GM23338 (cell line): Measurements from ENCODE around the gene COL6A1. TPM values are rescaled to one million over a fixed set of nuclear protein-coding genes. Genes with fewer than 3 reads are reported as not detected.

Experiments
- ATAC-seq: fragments of 200-7000 bp; cut with Tn5 transposase; 3 replicates; pipeline ENCODE4 v1.9.1; 2020
- DNase-seq: peaks from one replicate; pipeline ENCODE4 v3.0.0-alpha.2; 2015; ENCODE audit warnings: low spot score
- H2AFZ ChIP-seq: fragments of 200-600 bp; sonication (generic); 2 replicates; pipeline ENCODE4 v1.8.0; 2016; ENCODE audit warnings: antibody characterized with exemption, mild to moderate bottlenecking, moderate library complexity
- H3F3A ChIP-seq: fragments of 200-600 bp; sonication (generic); replicated peaks from 2 replicates; pipeline ENCODE4 v1.8.0; 2017; ENCODE audit warnings: antibody characterized with exemption, mixed run types, low read depth
- H3K27ac ChIP-seq: fragments of 200-600 bp; sonication (generic); 2 replicates; pipeline ENCODE4 v1.6.1; 2016; ENCODE audit warnings: low read depth
- H3K27me3 ChIP-seq: fragments of 200-600 bp; sonication (generic); 2 replicates; pipeline ENCODE4 v1.8.0; 2016; ENCODE audit warnings: mild to moderate bottlenecking, mixed run types, moderate library complexity; ENCODE audit not compliant: insufficient read depth
- H3K36me3 ChIP-seq: fragments of 200-600 bp; sonication (generic); 2 replicates; pipeline ENCODE4 v1.8.0; 2016; ENCODE audit warnings: mild to moderate bottlenecking; ENCODE audit not compliant: insufficient read depth
- H3K4me1 ChIP-seq: fragments of 200-600 bp; sonication (generic); 2 replicates; pipeline ENCODE4 v1.8.0; 2016; ENCODE audit warnings: mild to moderate bottlenecking, moderate library complexity; ENCODE audit not compliant: insufficient read depth
- H3K4me2 ChIP-seq: fragments of 200-600 bp; sonication (generic); 2 replicates; pipeline ENCODE4 v1.7.1; 2017; ENCODE audit warnings: mixed run types
- H3K4me3 ChIP-seq: fragments of 200-600 bp; sonication (generic); 2 replicates; pipeline ENCODE4 v1.6.1; 2016; ENCODE audit warnings: mixed run types
- H3K79me2 ChIP-seq: fragments of 200-600 bp; sonication (generic); replicated peaks from 2 replicates; pipeline ENCODE4 v1.8.0; 2017; ENCODE audit warnings: mild to moderate bottlenecking; ENCODE audit not compliant: insufficient read depth
- H3K9me2 ChIP-seq: fragments of 200-600 bp; sonication (generic); 2 replicates; pipeline ENCODE4 v1.8.0; 2017; ENCODE audit not compliant: insufficient read depth
- H4K20me1 ChIP-seq: fragments of 200-600 bp; sonication (generic); replicated peaks from 2 replicates; pipeline ENCODE4 v1.8.0; 2017; ENCODE audit warnings: mild to moderate bottlenecking; ENCODE audit not compliant: insufficient read depth
- H3K27ac Mint-ChIP-seq: 2 replicates; pipeline ENCODE4 v1.8.0; 2020; ENCODE audit warnings: inconsistent platforms, mild to moderate bottlenecking, moderate library complexity, mixed read lengths
- H3K27me3 Mint-ChIP-seq: 3 replicates; pipeline ENCODE4 v1.8.0; 2022; ENCODE audit warnings: low read depth, mild to moderate bottlenecking, moderate library complexity, mixed read lengths, inconsistent platforms; ENCODE audit not compliant: insufficient read depth, poor library complexity
- H3K36me3 Mint-ChIP-seq: 3 replicates; pipeline ENCODE4 v1.8.0; 2021; ENCODE audit warnings: low read depth, mild to moderate bottlenecking, inconsistent platforms, moderate library complexity, mixed read lengths
- H3K4me1 Mint-ChIP-seq: 3 replicates; pipeline ENCODE4 v1.8.0; 2020; ENCODE audit warnings: mild to moderate bottlenecking, inconsistent platforms, mixed read lengths
- H3K4me3 Mint-ChIP-seq: 3 replicates; pipeline ENCODE4 v1.8.0; 2021; ENCODE audit warnings: moderate library complexity, mild to moderate bottlenecking, inconsistent platforms, mixed read lengths
- H3K9me3 Mint-ChIP-seq: 3 replicates; pipeline ENCODE4 v1.8.0; 2020; ENCODE audit warnings: moderate library complexity, mild to moderate bottlenecking, inconsistent platforms, mixed read lengths
- CREB1 ChIP-seq: fragments of 250-450 bp; sonication (Bioruptor Pico); IDR thresholded peaks from 2 replicates; pipeline ENCODE4 v1.5.0; 2020; ENCODE audit warnings: low read depth, mild to moderate bottlenecking, moderate library complexity
- EZH2 ChIP-seq: fragments of 200-600 bp; sonication (generic); IDR thresholded peaks from one replicate; pipeline ENCODE4 v1.8.0; 2017; ENCODE audit warnings: antibody characterized with exemption, mild to moderate bottlenecking, low read depth; ENCODE audit not compliant: unreplicated experiment
- EZH2phosphoT487 ChIP-seq: fragments of 200-600 bp; sonication (generic); IDR thresholded peaks from one replicate; pipeline ENCODE4 v1.8.1; 2018; ENCODE audit warnings: antibody characterized with exemption; ENCODE audit not compliant: unreplicated experiment
- JUNB ChIP-seq: IDR thresholded peaks from one replicate; pipeline ENCODE4 v1.6.1; 2016; ENCODE audit warnings: antibody characterized with exemption; ENCODE audit not compliant: unreplicated experiment
- NANOG ChIP-seq: IDR thresholded peaks from 2 replicates; pipeline ENCODE4 v1.6.1; 2016; ENCODE audit warnings: antibody characterized with exemption, borderline replicate concordance
- POLR2AphosphoS5 ChIP-seq: IDR thresholded peaks from 2 replicates; pipeline ENCODE4 v1.6.1; 2016; ENCODE audit warnings: antibody characterized with exemption, low read depth
- STAT1 ChIP-seq: IDR thresholded peaks from one replicate; pipeline ENCODE4 v1.6.1; 2016; ENCODE audit warnings: antibody characterized with exemption; ENCODE audit not compliant: unreplicated experiment
- ZNF114 ChIP-seq: fragments of 250-450 bp; sonication (Bioruptor Pico); IDR thresholded peaks from 2 replicates; pipeline ENCODE4 v1.5.0; 2020; ENCODE audit warnings: mild to moderate bottlenecking, moderate library complexity
- ZNF331 ChIP-seq: fragments of 250-450 bp; sonication (Bioruptor Pico); IDR thresholded peaks from 2 replicates; pipeline ENCODE4 v1.5.0; 2020; ENCODE audit warnings: low read depth, mild to moderate bottlenecking, moderate library complexity
- polyA plus RNA-seq: library from polyadenylated mRNA; unstranded; fragments of >200 nt; fragmentation: Nextera tagmentation; extraction: Ambion mirVana; gene quantifications from 2 replicates; pipeline ENCODE4 v1.2.1, GENCODE V29; 2016
- total RNA-seq: library from RNA; depleted of rRNA; stranded (reverse); fragments of >200 nt; shearing (Covaris generic); gene quantifications from 2 replicates; pipeline ENCODE4 v1.2.3, GENCODE V29; 2014
- TF ChIP-seq, protein P1 (sequence below), 2 experiments: fragments of 200-600 bp in 1 of 2; sonication (generic) in 1 of 2; conservative IDR thresholded peaks; 2 replicates each; pipeline versions ENCODE4 v1.5.1 to v1.6.1; 2016 to 2017; ENCODE audit warnings: antibody characterized with exemption in 2 of 2, low read depth in 2 of 2, mild to moderate bottlenecking in 2 of 2, moderate library complexity in 1 of 2
- TF ChIP-seq, protein P2 (sequence below): IDR thresholded peaks from one replicate; pipeline ENCODE4 v1.6.1; 2018; ENCODE audit warnings: antibody characterized with exemption; ENCODE audit not compliant: unreplicated experiment
- TF ChIP-seq, protein P3 (sequence below): fragments of 250-450 bp; sonication (Bioruptor Pico); IDR thresholded peaks from 2 replicates; pipeline ENCODE4 v1.5.0; 2020; ENCODE audit warnings: mild to moderate bottlenecking, moderate library complexity
- TF ChIP-seq, protein P4 (sequence below): IDR thresholded peaks from 2 replicates; pipeline ENCODE4 v1.6.1; 2016; ENCODE audit warnings: antibody characterized with exemption

The COL6A1 gene
- total and polyA plus RNA-seq, 2 experiments from 2014 or later = 76.0 to 180 TPM

DNA sequence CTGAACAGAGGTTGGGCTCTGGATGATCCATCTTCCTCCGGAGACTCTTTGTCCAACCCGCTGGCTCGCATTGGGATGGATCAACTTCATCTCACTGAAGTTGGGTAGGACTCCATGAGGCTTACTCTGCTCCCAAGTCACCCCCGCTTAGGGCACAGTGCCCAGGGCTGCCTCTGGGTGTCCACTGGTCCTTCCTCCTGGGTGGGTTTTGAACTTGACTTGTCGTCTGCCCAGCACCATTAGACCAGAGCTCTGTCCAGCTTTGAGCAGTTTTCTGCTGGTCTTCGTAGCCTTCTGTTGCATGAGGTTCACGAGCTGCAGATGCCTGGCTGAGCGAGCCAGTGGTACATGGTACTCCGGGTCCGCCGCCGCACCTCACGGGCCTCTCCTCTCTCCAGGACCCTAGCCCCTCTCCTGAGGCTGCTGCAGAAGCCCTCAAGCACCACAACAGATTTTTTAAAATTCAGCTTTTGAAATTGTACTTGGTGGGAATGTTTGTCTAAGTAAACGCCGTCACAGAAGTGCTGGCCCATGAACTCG is 33.8 kb upstream of the COL6A1 start:
- H3K27ac ChIP-seq = no peak overlapping the region
- no peak overlapping the region for H3K4me2 ChIP-seq
- peaks cover 10% of the 10 kb centered on the region for H3K4me1 Mint-ChIP-seq
- no peaks in the 10 kb centered on the region for H3K36me3 ChIP-seq
- H3K36me3 Mint-ChIP-seq = no peaks in the 10 kb centered on the region; the same call in 2 of the 3 replicates
- no peak for DNase-seq
- no peak overlapping the region for H3K4me3 ChIP-seq
- no peak overlapping the region for H3K4me3 Mint-ChIP-seq
- TF ChIP-seq EZH2 (no peak), CREB1 (CRISPR knock-in tag) (no peak), ZNF114 (CRISPR knock-in tag) (no peak), STAT1 (no peak), POLR2AphosphoS5 (no peak), JUNB (no peak), EZH2phosphoT487 (no peak), ZNF331 (CRISPR knock-in tag) (no peak), NANOG (no peak)
- TF ChIP-seq, protein P1, sequence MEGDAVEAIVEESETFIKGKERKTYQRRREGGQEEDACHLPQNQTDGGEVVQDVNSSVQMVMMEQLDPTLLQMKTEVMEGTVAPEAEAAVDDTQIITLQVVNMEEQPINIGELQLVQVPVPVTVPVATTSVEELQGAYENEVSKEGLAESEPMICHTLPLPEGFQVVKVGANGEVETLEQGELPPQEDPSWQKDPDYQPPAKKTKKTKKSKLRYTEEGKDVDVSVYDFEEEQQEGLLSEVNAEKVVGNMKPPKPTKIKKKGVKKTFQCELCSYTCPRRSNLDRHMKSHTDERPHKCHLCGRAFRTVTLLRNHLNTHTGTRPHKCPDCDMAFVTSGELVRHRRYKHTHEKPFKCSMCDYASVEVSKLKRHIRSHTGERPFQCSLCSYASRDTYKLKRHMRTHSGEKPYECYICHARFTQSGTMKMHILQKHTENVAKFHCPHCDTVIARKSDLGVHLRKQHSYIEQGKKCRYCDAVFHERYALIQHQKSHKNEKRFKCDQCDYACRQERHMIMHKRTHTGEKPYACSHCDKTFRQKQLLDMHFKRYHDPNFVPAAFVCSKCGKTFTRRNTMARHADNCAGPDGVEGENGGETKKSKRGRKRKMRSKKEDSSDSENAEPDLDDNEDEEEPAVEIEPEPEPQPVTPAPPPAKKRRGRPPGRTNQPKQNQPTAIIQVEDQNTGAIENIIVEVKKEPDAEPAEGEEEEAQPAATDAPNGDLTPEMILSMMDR (conservative IDR thresholded peaks at IDR 0.05; ENCODE audit: low read depth in 2 of 2) = no peak
- TF ChIP-seq, protein P2, sequence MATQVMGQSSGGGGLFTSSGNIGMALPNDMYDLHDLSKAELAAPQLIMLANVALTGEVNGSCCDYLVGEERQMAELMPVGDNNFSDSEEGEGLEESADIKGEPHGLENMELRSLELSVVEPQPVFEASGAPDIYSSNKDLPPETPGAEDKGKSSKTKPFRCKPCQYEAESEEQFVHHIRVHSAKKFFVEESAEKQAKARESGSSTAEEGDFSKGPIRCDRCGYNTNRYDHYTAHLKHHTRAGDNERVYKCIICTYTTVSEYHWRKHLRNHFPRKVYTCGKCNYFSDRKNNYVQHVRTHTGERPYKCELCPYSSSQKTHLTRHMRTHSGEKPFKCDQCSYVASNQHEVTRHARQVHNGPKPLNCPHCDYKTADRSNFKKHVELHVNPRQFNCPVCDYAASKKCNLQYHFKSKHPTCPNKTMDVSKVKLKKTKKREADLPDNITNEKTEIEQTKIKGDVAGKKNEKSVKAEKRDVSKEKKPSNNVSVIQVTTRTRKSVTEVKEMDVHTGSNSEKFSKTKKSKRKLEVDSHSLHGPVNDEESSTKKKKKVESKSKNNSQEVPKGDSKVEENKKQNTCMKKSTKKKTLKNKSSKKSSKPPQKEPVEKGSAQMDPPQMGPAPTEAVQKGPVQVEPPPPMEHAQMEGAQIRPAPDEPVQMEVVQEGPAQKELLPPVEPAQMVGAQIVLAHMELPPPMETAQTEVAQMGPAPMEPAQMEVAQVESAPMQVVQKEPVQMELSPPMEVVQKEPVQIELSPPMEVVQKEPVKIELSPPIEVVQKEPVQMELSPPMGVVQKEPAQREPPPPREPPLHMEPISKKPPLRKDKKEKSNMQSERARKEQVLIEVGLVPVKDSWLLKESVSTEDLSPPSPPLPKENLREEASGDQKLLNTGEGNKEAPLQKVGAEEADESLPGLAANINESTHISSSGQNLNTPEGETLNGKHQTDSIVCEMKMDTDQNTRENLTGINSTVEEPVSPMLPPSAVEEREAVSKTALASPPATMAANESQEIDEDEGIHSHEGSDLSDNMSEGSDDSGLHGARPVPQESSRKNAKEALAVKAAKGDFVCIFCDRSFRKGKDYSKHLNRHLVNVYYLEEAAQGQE = no peak
- TF ChIP-seq, protein P3, sequence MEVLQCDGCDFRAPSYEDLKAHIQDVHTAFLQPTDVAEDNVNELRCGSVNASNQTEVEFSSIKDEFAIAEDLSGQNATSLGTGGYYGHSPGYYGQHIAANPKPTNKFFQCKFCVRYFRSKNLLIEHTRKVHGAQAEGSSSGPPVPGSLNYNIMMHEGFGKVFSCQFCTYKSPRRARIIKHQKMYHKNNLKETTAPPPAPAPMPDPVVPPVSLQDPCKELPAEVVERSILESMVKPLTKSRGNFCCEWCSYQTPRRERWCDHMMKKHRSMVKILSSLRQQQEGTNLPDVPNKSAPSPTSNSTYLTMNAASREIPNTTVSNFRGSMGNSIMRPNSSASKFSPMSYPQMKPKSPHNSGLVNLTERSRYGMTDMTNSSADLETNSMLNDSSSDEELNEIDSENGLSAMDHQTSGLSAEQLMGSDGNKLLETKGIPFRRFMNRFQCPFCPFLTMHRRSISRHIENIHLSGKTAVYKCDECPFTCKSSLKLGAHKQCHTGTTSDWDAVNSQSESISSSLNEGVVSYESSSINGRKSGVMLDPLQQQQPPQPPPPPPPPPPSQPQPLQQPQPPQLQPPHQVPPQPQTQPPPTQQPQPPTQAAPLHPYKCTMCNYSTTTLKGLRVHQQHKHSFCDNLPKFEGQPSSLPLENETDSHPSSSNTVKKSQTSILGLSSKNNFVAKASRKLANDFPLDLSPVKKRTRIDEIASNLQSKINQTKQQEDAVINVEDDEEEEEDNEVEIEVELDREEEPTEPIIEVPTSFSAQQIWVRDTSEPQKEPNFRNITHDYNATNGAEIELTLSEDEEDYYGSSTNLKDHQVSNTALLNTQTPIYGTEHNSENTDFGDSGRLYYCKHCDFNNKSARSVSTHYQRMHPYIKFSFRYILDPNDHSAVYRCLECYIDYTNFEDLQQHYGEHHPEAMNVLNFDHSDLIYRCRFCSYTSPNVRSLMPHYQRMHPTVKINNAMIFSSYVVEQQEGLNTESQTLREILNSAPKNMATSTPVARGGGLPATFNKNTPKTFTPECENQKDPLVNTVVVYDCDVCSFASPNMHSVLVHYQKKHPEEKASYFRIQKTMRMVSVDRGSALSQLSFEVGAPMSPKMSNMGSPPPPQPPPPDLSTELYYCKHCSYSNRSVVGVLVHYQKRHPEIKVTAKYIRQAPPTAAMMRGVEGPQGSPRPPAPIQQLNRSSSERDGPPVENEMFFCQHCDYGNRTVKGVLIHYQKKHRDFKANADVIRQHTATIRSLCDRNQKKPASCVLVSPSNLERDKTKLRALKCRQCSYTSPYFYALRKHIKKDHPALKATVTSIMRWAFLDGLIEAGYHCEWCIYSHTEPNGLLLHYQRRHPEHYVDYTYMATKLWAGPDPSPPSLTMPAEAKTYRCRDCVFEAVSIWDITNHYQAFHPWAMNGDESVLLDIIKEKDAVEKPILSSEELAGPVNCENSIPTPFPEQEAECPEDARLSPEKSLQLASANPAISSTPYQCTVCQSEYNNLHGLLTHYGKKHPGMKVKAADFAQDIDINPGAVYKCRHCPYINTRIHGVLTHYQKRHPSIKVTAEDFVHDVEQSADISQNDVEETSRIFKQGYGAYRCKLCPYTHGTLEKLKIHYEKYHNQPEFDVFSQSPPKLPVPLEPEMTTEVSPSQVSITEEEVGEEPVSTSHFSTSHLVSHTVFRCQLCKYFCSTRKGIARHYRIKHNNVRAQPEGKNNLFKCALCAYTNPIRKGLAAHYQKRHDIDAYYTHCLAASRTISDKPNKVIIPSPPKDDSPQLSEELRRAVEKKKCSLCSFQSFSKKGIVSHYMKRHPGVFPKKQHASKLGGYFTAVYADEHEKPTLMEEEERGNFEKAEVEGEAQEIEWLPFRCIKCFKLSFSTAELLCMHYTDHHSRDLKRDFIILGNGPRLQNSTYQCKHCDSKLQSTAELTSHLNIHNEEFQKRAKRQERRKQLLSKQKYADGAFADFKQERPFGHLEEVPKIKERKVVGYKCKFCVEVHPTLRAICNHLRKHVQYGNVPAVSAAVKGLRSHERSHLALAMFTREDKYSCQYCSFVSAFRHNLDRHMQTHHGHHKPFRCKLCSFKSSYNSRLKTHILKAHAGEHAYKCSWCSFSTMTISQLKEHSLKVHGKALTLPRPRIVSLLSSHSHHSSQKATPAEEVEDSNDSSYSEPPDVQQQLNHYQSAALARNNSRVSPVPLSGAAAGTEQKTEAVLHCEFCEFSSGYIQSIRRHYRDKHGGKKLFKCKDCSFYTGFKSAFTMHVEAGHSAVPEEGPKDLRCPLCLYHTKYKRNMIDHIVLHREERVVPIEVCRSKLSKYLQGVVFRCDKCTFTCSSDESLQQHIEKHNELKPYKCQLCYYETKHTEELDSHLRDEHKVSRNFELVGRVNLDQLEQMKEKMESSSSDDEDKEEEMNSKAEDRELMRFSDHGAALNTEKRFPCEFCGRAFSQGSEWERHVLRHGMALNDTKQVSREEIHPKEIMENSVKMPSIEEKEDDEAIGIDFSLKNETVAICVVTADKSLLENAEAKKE = no peak
- TF ChIP-seq, protein P4, sequence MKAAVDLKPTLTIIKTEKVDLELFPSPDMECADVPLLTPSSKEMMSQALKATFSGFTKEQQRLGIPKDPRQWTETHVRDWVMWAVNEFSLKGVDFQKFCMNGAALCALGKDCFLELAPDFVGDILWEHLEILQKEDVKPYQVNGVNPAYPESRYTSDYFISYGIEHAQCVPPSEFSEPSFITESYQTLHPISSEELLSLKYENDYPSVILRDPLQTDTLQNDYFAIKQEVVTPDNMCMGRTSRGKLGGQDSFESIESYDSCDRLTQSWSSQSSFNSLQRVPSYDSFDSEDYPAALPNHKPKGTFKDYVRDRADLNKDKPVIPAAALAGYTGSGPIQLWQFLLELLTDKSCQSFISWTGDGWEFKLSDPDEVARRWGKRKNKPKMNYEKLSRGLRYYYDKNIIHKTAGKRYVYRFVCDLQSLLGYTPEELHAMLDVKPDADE = no peak
- no peaks in the 10 kb centered on the region for H3K27me3 ChIP-seq
- no peaks in the 10 kb centered on the region for H3K9me3 Mint-ChIP-seq
- H3F3A ChIP-seq = no peaks in the 10 kb centered on the region
- H2AFZ ChIP-seq = no peak overlapping the region
- H3K79me2 ChIP-seq = no peaks in the 10 kb centered on the region
- H3K27me3 Mint-ChIP-seq = peaks cover 12% of the 10 kb centered on the region
- H3K4me1 ChIP-seq = no peaks in the 10 kb centered on the region
- H4K20me1 ChIP-seq = no peaks in the 10 kb centered on the region
- H3K9me2 ChIP-seq = no peaks in the 10 kb centered on the region
- no peak for ATAC-seq
- H3K27ac Mint-ChIP-seq = no peak overlapping the region
